ENCODE measurements around the gene KLHL6. TPM values are rescaled to one million over a fixed set of nuclear protein-coding genes. Genes with fewer than 3 reads are reported as not detected.
A peak's percentile ranks its signal among the peaks of the same experiment; 100 is the strongest.

KLHL6 gene
- total RNA-seq, 2 experiments from 2014 or later: 23.9 to 24.2 TPM

DNA sequence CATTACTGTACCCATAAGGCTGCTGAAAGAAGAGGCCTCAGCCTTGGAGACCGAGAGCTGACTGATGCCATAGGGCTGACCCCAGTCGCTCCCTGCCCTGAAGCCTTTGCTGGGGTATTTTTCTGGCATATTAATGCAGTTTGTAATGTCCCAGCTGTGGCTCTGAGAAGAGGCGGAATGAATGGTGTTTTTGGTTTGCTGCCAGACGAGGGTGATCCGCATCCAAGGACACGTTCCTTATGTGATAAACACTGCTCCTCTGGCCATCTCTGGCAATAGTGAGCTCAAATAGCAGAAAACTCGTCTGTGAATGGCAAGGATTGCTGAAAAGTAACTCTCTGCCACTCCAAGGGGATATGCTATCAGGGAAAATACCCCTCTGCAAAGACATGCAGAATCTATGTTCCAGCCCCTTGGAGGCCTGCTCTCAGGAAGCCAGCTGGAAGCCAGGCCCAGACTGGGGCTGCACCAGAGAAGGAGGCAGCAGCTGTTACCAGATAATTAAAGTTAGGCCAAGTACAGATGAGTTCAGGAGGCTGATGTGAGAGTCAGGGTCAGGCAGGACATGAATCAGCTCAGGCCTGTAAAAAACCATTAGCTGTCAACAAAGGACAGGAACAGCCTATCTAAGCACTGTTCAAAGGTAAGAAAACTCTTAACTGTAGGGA is 28.9 kb upstream of the KLHL6 start:
- intact Hi-C loops (cut with DNase I, micrococcal nuclease): no loop called here
- H3K4me1 ChIP-seq (ENCODE audit: insufficient read depth, low read length): peaks cover 48% of the 10 kb centered on the region
- no peaks in the 10 kb centered on the region for H3K36me3 Mint-ChIP-seq (ENCODE audit: low read depth)
- H3K27me3 Mint-ChIP-seq: no peaks in the 10 kb centered on the region
- H3K4me3 ChIP-seq (ENCODE audit: low read length): no peak overlapping the region
- no peak for TF ChIP-seq CTCF (IDR thresholded peaks at IDR 0.05)
- no peak overlapping the region for H3K4me3 Mint-ChIP-seq
- ChIA-PET POLR2A (interaction anchor here (0.9 to 1.4 kb wide), 2 partner anchors 8 to 51 kb away, joined by 3 read pairs; partner anchors contain the start of gene KLHL24), CTCF (no interaction called here)
- H3K9me3 ChIP-seq (ENCODE audit: control insufficient read depth in 1 of 2, insufficient read depth in 1 of 2, low read length in 2 of 2): no peaks in the 10 kb centered on the region
- ATAC-seq (ENCODE audit: poor library complexity) (no peak), DNase-seq (no peak)
- peaks cover 2% of the 10 kb centered on the region for H3K9me3 Mint-ChIP-seq
- no peaks in the 10 kb centered on the region for H3K27me3 ChIP-seq (ENCODE audit: control insufficient read depth in 1 of 2, insufficient read depth in 2 of 2, low read length in 2 of 2)
- H3K27ac ChIP-seq (ENCODE audit: low read depth in 1 of 2, low read length in 2 of 2): no peak overlapping the region
- no peaks in the 10 kb centered on the region for H3K36me3 ChIP-seq (ENCODE audit: insufficient read depth, low read length)
- H3K27ac Mint-ChIP-seq: peak overlapping the region; percentile 13
- H3K4me1 Mint-ChIP-seq (ENCODE audit: low read depth): peaks cover 65% of the 10 kb centered on the region

GRCh38 chr3:183583331-183584245 is 28.1 kb upstream of the KLHL6 start:
- Histone ChIP-seq H3K27ac (ENCODE audit: low read depth in 1 of 2, low read length in 2 of 2) (no peak overlapping the region), H3K27me3 (ENCODE audit: control insufficient read depth in 1 of 2, insufficient read depth in 2 of 2, low read length in 2 of 2) (no peaks in the 10 kb centered on the region), H3K36me3 (ENCODE audit: insufficient read depth, low read length) (no peaks in the 10 kb centered on the region), H3K9me3 (ENCODE audit: control insufficient read depth in 1 of 2, insufficient read depth in 1 of 2, low read length in 2 of 2) (no peaks in the 10 kb centered on the region), H3K4me3 (ENCODE audit: low read length) (no peak overlapping the region), H3K4me1 (ENCODE audit: insufficient read depth, low read length) (peaks cover 47% of the 10 kb centered on the region)
- Mint-ChIP-seq H3K9me3 (peaks cover 2% of the 10 kb centered on the region), H3K36me3 (ENCODE audit: low read depth) (no peaks in the 10 kb centered on the region), H3K4me1 (ENCODE audit: low read depth) (peaks cover 65% of the 10 kb centered on the region), H3K27me3 (no peaks in the 10 kb centered on the region), H3K27ac (no peak overlapping the region), H3K4me3 (no peak overlapping the region)
- ChIA-PET CTCF (no interaction called here), POLR2A (no interaction called here)
- intact Hi-C loops (cut with DNase I, micrococcal nuclease): no loop called here
- TF ChIP-seq CTCF (IDR thresholded peaks at IDR 0.05): no peak
- DNase-seq (no peak), ATAC-seq (ENCODE audit: poor library complexity) (no peak)

DNA sequence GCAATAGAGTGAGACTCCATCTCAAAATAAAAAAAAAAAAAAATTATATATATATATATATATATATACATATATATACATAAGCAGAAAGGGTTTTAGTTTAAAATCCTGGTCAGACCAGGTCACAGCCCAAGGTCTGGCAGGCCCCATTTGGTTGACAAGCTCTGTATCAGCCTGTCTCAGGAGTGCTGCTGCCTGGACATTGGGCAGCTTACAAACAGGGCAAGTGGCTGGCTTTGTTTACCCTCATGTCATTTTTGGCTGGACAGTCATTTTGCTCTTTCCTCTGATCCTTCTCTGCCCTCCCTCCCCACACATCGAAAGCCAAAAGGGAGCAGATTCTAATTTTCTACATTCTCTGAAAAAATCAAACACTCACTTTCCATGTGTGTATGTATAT is 26.7 kb upstream of the KLHL6 start:
- intact Hi-C loops (cut with DNase I, micrococcal nuclease): no loop called here
- Histone ChIP-seq H3K4me1 (ENCODE audit: insufficient read depth, low read length) (peaks cover 42% of the 10 kb centered on the region), H3K9me3 (ENCODE audit: control insufficient read depth in 1 of 2, insufficient read depth in 1 of 2, low read length in 2 of 2) (no peaks in the 10 kb centered on the region), H3K36me3 (ENCODE audit: insufficient read depth, low read length) (no peaks in the 10 kb centered on the region), H3K27me3 (ENCODE audit: control insufficient read depth in 1 of 2, insufficient read depth in 2 of 2, low read length in 2 of 2) (no peaks in the 10 kb centered on the region), H3K4me3 (ENCODE audit: low read length) (no peak overlapping the region), H3K27ac (ENCODE audit: low read depth in 1 of 2, low read length in 2 of 2) (no peak overlapping the region)
- peaks cover 2% of the 10 kb centered on the region for H3K9me3 Mint-ChIP-seq
- H3K4me1 Mint-ChIP-seq (ENCODE audit: low read depth): peaks cover 65% of the 10 kb centered on the region
- no peak overlapping the region for H3K27ac Mint-ChIP-seq
- ChIA-PET POLR2A (no interaction called here), CTCF (no interaction called here)
- H3K4me3 Mint-ChIP-seq: no peak overlapping the region
- DNase-seq (no peak), ATAC-seq (ENCODE audit: poor library complexity) (no peak)
- no peaks in the 10 kb centered on the region for H3K36me3 Mint-ChIP-seq (ENCODE audit: low read depth)
- no peak for TF ChIP-seq CTCF (IDR thresholded peaks at IDR 0.05)
- H3K27me3 Mint-ChIP-seq: no peaks in the 10 kb centered on the region

All from CD4-positive, alpha-beta T cell (primary cell).